Tibial nerve (tissue), 4 donors: ENCODE measurements around the gene KRTAP20-3. TPM values are rescaled to one million over a fixed set of nuclear protein-coding genes. Genes with fewer than 3 reads are reported as not detected.

Source experiments
- DNase-seq, 2 donors: peaks; one replicate each; pipeline ENCODE4 v3.0.0-alpha.2; 2019; ENCODE audit warnings: low spot score in 2 of 2
- H3K27ac ChIP-seq, 4 donors: fragments of 200-600 bp; sonication (generic) in 3 of 4; one replicate each; pipeline ENCODE4 v1.5.1; 2017 to 2019; ENCODE audit warnings: mild to moderate bottlenecking in 1 of 4
- H3K27me3 ChIP-seq, 2 donors: fragments of 200-600 bp; sonication (generic) in 1 of 2; one replicate each; pipeline versions ENCODE4 v1.5.1 to v1.6.0; 2017 to 2019
- H3K36me3 ChIP-seq, 3 donors: fragments of 200-600 bp; sonication (generic); one replicate each; pipeline ENCODE4 v1.5.1; 2018 to 2019
- H3K4me1 ChIP-seq, 4 donors: fragments of 200-600 bp; sonication (generic) in 3 of 4; one replicate each; pipeline ENCODE4 v1.5.1; 2017 to 2019
- H3K4me3 ChIP-seq, 4 donors: fragments of 200-600 bp; sonication (generic) in 3 of 4; one replicate each; pipeline ENCODE4 v1.5.1; 2017 to 2019; ENCODE audit warnings: mild to moderate bottlenecking in 1 of 4, moderate library complexity in 1 of 4
- H3K9me3 ChIP-seq, 4 donors: fragments of 200-600 bp; sonication (generic) in 3 of 4; one replicate each; pipeline ENCODE4 v1.5.1; 2017 to 2019
- EP300 ChIP-seq, 2 donors: sonication (generic); formaldehyde crosslinking; IDR thresholded peaks; one replicate each; pipeline ENCODE4 v1.6.1; 2017; ENCODE audit warnings: antibody characterized with exemption in 2 of 2, mild to moderate bottlenecking in 1 of 2
- POLR2A ChIP-seq, 2 donors: fragments of 450-650 bp; IDR thresholded peaks; one replicate each; pipeline ENCODE4 v1.6.1; 2017; ENCODE audit warnings: antibody characterized with exemption in 2 of 2, mild to moderate bottlenecking in 2 of 2, moderate library complexity in 2 of 2
- WGBS, 2 donors: methylation state at CpG; one replicate each; pipeline ENCODE4 v1.1.5; 2018; 5-methylcytosine and 5-hydroxymethylcytosine counted together
- total RNA-seq, 4 donors: library from RNA; depleted of rRNA; stranded (reverse); fragments of >200 nt; gene quantifications; one replicate each; pipeline ENCODE4 v1.1.0, GENCODE V29; 2016
- TF ChIP-seq, protein P1 (sequence below), 5 experiments: fragments of 200-600 bp in 3 of 5; fragments of 450-650 bp in 2 of 5; sonication (generic) in 3 of 5; IDR thresholded peaks; one replicate each; pipeline ENCODE4 v1.5.1; 2016 to 2019; ENCODE audit warnings: antibody characterized with exemption in 5 of 5, mild to moderate bottlenecking in 3 of 5, moderate library complexity in 2 of 5

Gene KRTAP20-3
- total RNA-seq, 4 donors from 2014 or later = not detected

- WGBS, 2 donors = 53 to 59% methylated on average over 2 of the region's 2 CpGs
- TF ChIP-seq POLR2A (IDR thresholded peaks at IDR 0.05) = no peak
- TF ChIP-seq, protein P1, sequence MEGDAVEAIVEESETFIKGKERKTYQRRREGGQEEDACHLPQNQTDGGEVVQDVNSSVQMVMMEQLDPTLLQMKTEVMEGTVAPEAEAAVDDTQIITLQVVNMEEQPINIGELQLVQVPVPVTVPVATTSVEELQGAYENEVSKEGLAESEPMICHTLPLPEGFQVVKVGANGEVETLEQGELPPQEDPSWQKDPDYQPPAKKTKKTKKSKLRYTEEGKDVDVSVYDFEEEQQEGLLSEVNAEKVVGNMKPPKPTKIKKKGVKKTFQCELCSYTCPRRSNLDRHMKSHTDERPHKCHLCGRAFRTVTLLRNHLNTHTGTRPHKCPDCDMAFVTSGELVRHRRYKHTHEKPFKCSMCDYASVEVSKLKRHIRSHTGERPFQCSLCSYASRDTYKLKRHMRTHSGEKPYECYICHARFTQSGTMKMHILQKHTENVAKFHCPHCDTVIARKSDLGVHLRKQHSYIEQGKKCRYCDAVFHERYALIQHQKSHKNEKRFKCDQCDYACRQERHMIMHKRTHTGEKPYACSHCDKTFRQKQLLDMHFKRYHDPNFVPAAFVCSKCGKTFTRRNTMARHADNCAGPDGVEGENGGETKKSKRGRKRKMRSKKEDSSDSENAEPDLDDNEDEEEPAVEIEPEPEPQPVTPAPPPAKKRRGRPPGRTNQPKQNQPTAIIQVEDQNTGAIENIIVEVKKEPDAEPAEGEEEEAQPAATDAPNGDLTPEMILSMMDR (IDR thresholded peaks at IDR 0.05) = no peak
- no peak for TF ChIP-seq EP300 (IDR thresholded peaks at IDR 0.05)
- H3K27me3 ChIP-seq = no peaks in the 10 kb centered on the region
- no peaks in the 10 kb centered on the region for H3K4me1 ChIP-seq
- H3K27ac ChIP-seq = no peak within 1 kb of the TSS
- H3K4me3 ChIP-seq = no peak within 1 kb of the TSS
- H3K36me3 ChIP-seq = no peaks in the 10 kb centered on the region
- DNase-seq = no peak
- H3K9me3 ChIP-seq = peaks cover 0 to 6% (median 0%) of the 10 kb centered on the region in 4 donors
These were observed 28.8 kb upstream of the KRTAP20-3 start, which contains the start of gene KRTAP6-1 for GRCh38 chr21:30613836-30614235. Gene KRTAP6-1 (minus strand): TSS chr21:30613930. CDS start chr21:30613904, 26 bp downstream.

DNA sequence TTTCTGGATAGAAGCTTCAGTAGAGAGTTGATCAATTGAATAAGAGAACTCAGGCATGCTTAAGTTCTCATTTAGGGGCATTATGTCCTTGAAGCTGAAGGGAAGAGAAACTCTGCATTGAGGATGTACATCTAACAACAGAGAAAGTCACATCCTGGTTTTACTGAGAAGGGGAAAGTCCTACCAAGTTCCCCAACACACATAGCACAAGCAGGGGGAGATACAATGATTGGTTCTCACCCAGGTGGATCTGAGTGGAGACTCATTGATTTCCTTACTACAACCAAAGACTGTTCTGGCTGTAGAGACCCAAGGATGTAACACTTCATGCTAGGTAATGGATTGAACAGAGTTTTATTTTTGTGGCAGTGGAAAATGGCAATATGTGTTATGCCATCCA is 27.5 kb upstream of the KRTAP20-3 start:
- Histone ChIP-seq H3K27ac (no peak overlapping the region), H3K27me3 (no peaks in the 10 kb centered on the region), H3K9me3 (peaks cover 0 to 6% (median 0%) of the 10 kb centered on the region in 4 donors), H3K36me3 (no peaks in the 10 kb centered on the region), H3K4me1 (no peaks in the 10 kb centered on the region), H3K4me3 (no peak overlapping the region)
- DNase-seq = no peak
- TF ChIP-seq EP300 (IDR thresholded peaks at IDR 0.05) (no peak), POLR2A (IDR thresholded peaks at IDR 0.05) (no peak)
- TF ChIP-seq, protein P1 (IDR thresholded peaks at IDR 0.05) = no peak

- TF ChIP-seq POLR2A (IDR thresholded peaks at IDR 0.05) (no peak), EP300 (IDR thresholded peaks at IDR 0.05) (no peak)
- TF ChIP-seq, protein P1 (IDR thresholded peaks at IDR 0.05) = no peak
- no peaks in the 10 kb centered on the region for H3K36me3 ChIP-seq
- H3K4me1 ChIP-seq = no peaks in the 10 kb centered on the region
- H3K9me3 ChIP-seq = peaks cover 0 to under 1% (median 0%) of the 10 kb centered on the region in 4 donors
- no peak for DNase-seq
- no peaks in the 10 kb centered on the region for H3K27me3 ChIP-seq
- WGBS, 2 donors = 88 to 92% methylated on average over 2 of the region's 2 CpGs
- H3K4me3 ChIP-seq = no peak within 1 kb of the TSS
- no peak within 1 kb of the TSS for H3K27ac ChIP-seq
These were observed 26.5 kb upstream of the KRTAP20-3 start, which contains the start of gene KRTAP20-1 for GRCh38 chr21:30616125-30616524. Gene KRTAP20-1 (plus strand): TSS chr21:30616425. CDS start chr21:30616455, 30 bp downstream.

DNA sequence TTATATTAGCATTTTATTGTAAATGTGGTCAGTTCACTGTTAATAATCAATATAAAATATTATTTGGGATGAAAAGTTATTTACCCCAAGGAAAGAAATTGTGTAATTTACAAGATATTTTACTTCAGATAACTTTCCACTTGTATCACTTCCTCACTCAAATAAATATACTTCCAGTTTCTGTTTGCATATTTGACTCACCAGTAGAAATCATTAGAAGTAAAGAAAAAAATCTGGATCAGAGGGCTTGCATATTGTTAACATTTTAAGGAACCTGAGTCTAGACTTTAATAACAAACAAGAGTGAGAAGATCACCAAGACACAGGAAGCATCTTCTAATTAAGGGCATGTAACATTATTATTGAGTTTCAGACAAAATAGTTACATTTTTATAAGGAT is 22.6 kb upstream of the KRTAP20-3 start:
- no peaks in the 10 kb centered on the region for H3K36me3 ChIP-seq
- no peak overlapping the region for H3K27ac ChIP-seq
- peaks cover 0 to 3% (median 0%) of the 10 kb centered on the region in 4 donors for H3K9me3 ChIP-seq
- DNase-seq = no peak
- H3K27me3 ChIP-seq = no peaks in the 10 kb centered on the region
- TF ChIP-seq, protein P1 (IDR thresholded peaks at IDR 0.05) = no peak
- TF ChIP-seq EP300 (IDR thresholded peaks at IDR 0.05) (no peak), POLR2A (IDR thresholded peaks at IDR 0.05) (no peak)
- no peak overlapping the region for H3K4me3 ChIP-seq
- H3K4me1 ChIP-seq = no peaks in the 10 kb centered on the region

DNA sequence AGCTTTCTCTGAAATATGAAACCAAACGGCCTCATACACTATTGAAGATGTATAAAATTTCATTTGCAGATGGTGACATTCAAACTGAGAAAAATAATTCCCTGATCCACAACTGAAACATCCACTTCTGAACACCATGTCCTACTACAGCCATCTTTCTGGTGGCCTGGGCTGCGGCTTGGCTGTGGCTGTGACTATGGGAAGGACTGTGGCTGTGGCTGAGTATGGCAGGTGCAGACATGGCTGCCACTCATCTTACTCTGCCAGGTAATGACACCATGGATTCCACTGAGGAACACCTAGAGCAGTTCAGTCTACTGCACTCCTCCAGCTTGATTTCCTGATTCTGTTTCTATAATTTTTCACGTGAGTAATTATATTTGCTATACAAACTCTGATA is 22.1 kb upstream of the KRTAP20-3 start, which contains the start of gene KRTAP20-4:
Gene KRTAP20-4, plus strand, starts transcription at position 106 of the 400 bp plus-strand sequence.
- H3K4me1 ChIP-seq = no peaks in the 10 kb centered on the region
- no peaks in the 10 kb centered on the region for H3K36me3 ChIP-seq
- H3K27ac ChIP-seq = no peak within 1 kb of the TSS
- H3K4me3 ChIP-seq = no peak within 1 kb of the TSS
- no peak for DNase-seq
- WGBS, 2 donors = 79 to 83% methylated on average over 3 of the region's 3 CpGs
- H3K27me3 ChIP-seq = no peaks in the 10 kb centered on the region
- TF ChIP-seq, protein P1 (IDR thresholded peaks at IDR 0.05) = no peak
- TF ChIP-seq EP300 (IDR thresholded peaks at IDR 0.05) (no peak), POLR2A (IDR thresholded peaks at IDR 0.05) (no peak)
- H3K9me3 ChIP-seq = peaks cover 0 to 7% (median 0%) of the 10 kb centered on the region in 4 donors
